MM.1S (cell line): ENCODE data around the gene OR51V1.
A peak's percentile ranks its signal among the peaks of the same experiment; 100 is the strongest.

Source experiments
- DNase-seq: peaks from one replicate; pipeline ENCODE4 v3.0.0-alpha.2; 2015
- H2AFZ ChIP-seq: fragments of 300-600 bp; sonication (generic); 2 replicates; pipeline ENCODE4 v1.6.0; 2016; ENCODE audit warnings: antibody characterized with exemption, low read length
- H3F3A ChIP-seq: fragments of 300-600 bp; sonication (generic); 2 replicates; pipeline ENCODE4 v1.6.1; 2016; ENCODE audit warnings: mild to moderate bottlenecking, antibody characterized with exemption, low read length, moderate library complexity, mixed read lengths; ENCODE audit not compliant: insufficient read depth
- H3K27ac ChIP-seq: fragments of 300-600 bp; sonication (generic); 2 replicates; pipeline ENCODE4 v1.5.1; 2016; ENCODE audit warnings: mild to moderate bottlenecking, low read length
- H3K27me3 ChIP-seq: fragments of 300-600 bp; sonication (generic); replicated peaks from 2 replicates; pipeline ENCODE4 v1.6.0; 2016; ENCODE audit warnings: low read length; ENCODE audit not compliant: insufficient read depth
- H3K36me3 ChIP-seq: fragments of 300-600 bp; sonication (generic); replicated peaks from 2 replicates; pipeline ENCODE4 v1.6.1; 2016; ENCODE audit warnings: mild to moderate bottlenecking, low read length, mixed read lengths; ENCODE audit not compliant: insufficient read depth
- H3K4me1 ChIP-seq: fragments of 300-600 bp; sonication (generic); 2 replicates; pipeline ENCODE4 v1.6.1; 2016; ENCODE audit warnings: low read length, mixed read lengths
- H3K4me2 ChIP-seq: fragments of 300-600 bp; sonication (generic); 2 replicates; pipeline ENCODE4 v1.6.0; 2016; ENCODE audit warnings: low read depth, low read length
- H3K4me3 ChIP-seq: fragments of 300-600 bp; sonication (generic); 2 replicates; pipeline ENCODE4 v1.5.1; 2016; ENCODE audit warnings: low read length, mixed read lengths
- H3K79me2 ChIP-seq: fragments of 300-600 bp; sonication (generic); 2 replicates; pipeline ENCODE4 v1.6.1; 2016; ENCODE audit warnings: mixed run types, low read length, mixed read lengths
- H3K9ac ChIP-seq: fragments of 300-600 bp; sonication (generic); 2 replicates; pipeline ENCODE4 v1.6.1; 2016; ENCODE audit warnings: low read length, mixed read lengths
- H3K9me2 ChIP-seq: fragments of 300-600 bp; sonication (generic); replicated peaks from 2 replicates; pipeline ENCODE4 v1.6.1; 2016; ENCODE audit warnings: mild to moderate bottlenecking, low read length, mixed read lengths; ENCODE audit not compliant: insufficient read depth
- H3K9me3 ChIP-seq: fragments of 300-600 bp; sonication (generic); replicated peaks from 2 replicates; pipeline ENCODE4 v1.6.1; 2016; ENCODE audit warnings: mild to moderate bottlenecking, low read length, mixed read lengths; ENCODE audit not compliant: insufficient read depth
- H4K20me1 ChIP-seq: fragments of 300-600 bp; sonication (generic); 2 replicates; pipeline ENCODE4 v1.6.1; 2016; ENCODE audit warnings: mild to moderate bottlenecking, low read length, moderate library complexity, mixed read lengths; ENCODE audit not compliant: insufficient read depth
- EZH2 ChIP-seq: fragments of 300-600 bp; sonication (generic); optimal IDR thresholded peaks from 2 replicates; pipeline ENCODE3; 2017; ENCODE audit warnings: low read depth, mild to moderate bottlenecking, antibody characterized with exemption, low read length, mixed read lengths
- EZH2phosphoT487 ChIP-seq: fragments of 300-600 bp; sonication (generic); IDR thresholded peaks from 2 replicates; pipeline ENCODE4 v1.6.1; 2018; ENCODE audit warnings: antibody characterized with exemption, low read length
- TF ChIP-seq, protein P1 (sequence below): fragments of 300-600 bp; sonication (generic); IDR thresholded peaks from 2 replicates; pipeline ENCODE4 v1.5.1; 2016; ENCODE audit warnings: antibody characterized with exemption, low read length, mixed read lengths

OR51V1 gene

DNA sequence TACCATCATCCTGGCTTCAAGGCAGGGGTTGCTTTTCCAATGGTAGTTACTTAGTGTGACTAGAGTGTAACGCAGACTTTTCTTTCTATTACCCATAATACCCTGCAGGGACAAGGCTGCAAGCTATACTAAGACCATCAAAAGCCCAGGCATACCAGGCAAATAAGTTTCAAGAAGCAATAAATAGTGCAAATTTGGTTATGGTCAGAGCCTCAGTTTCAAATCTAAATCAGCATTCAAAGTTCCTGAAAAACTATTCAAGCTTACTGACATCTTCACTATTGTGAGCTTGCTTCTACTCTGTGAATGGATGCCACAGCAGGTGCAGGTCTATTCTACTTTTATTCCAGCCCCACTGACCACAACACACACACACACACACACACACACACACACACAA, 28.9 kb upstream of the OR51V1 start:
- Histone ChIP-seq H2AFZ (peak overlapping the region; percentile 26), H3K27ac (peak overlapping the region; percentile 89), H3K36me3 (no peaks in the 10 kb centered on the region), H3K4me2 (peak overlapping the region; percentile 63), H4K20me1 (no peaks in the 10 kb centered on the region), H3K9me2 (no peaks in the 10 kb centered on the region), H3K4me1 (peaks cover 57% of the 10 kb centered on the region), H3K9me3 (no peaks in the 10 kb centered on the region), H3F3A (peaks cover 43% of the 10 kb centered on the region), H3K27me3 (no peaks in the 10 kb centered on the region), H3K79me2 (peaks cover 7% of the 10 kb centered on the region), H3K4me3 (peak overlapping the region; percentile 48), H3K9ac (peak overlapping the region; percentile 49; the same call in 1 of the 2 replicates)
- TF ChIP-seq, protein P1, sequence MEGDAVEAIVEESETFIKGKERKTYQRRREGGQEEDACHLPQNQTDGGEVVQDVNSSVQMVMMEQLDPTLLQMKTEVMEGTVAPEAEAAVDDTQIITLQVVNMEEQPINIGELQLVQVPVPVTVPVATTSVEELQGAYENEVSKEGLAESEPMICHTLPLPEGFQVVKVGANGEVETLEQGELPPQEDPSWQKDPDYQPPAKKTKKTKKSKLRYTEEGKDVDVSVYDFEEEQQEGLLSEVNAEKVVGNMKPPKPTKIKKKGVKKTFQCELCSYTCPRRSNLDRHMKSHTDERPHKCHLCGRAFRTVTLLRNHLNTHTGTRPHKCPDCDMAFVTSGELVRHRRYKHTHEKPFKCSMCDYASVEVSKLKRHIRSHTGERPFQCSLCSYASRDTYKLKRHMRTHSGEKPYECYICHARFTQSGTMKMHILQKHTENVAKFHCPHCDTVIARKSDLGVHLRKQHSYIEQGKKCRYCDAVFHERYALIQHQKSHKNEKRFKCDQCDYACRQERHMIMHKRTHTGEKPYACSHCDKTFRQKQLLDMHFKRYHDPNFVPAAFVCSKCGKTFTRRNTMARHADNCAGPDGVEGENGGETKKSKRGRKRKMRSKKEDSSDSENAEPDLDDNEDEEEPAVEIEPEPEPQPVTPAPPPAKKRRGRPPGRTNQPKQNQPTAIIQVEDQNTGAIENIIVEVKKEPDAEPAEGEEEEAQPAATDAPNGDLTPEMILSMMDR, result no peak
- TF ChIP-seq EZH2 (no peak), EZH2phosphoT487 (no peak)
- DNase-seq, result peak; percentile 90

DNA sequence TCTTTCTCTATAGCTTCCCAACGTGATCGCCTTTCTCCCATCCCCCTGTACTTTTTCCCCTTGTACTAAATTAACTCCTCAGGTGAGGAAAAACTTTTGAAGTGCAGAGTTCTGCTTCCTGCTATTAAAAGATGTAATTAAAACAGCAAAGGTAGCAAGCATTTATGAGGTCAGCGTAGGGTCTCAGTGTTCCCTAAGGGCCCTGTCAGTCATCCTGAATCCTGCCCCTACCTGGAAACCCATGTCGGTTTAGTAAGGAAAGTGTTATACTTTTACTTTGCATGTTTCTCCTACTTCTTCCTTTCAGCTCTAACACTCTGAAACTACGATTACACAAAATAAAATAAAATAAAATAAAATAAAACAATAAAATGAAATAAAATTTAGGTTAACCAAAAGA, 27.6 kb upstream of the OR51V1 start:
- Histone ChIP-seq H3K27ac (peak overlapping the region; percentile 89; the same call in 1 of the 2 replicates), H3K9me3 (no peaks in the 10 kb centered on the region), H3K27me3 (no peaks in the 10 kb centered on the region), H3K9ac (peak overlapping the region; percentile 43; the same call in 1 of the 2 replicates), H3K36me3 (no peaks in the 10 kb centered on the region), H3K4me2 (peak overlapping the region; percentile 69; the same call in 1 of the 2 replicates), H3K4me3 (peak overlapping the region; percentile 35; the same call in 1 of the 2 replicates), H4K20me1 (no peaks in the 10 kb centered on the region), H3K4me1 (peaks cover 47% of the 10 kb centered on the region), H3F3A (peaks cover 32% of the 10 kb centered on the region), H2AFZ (no peak overlapping the region), H3K79me2 (peaks cover 4% of the 10 kb centered on the region), H3K9me2 (no peaks in the 10 kb centered on the region)
- DNase-seq, result no peak
- no peak for TF ChIP-seq EZH2phosphoT487
- TF ChIP-seq, protein P1, result no peak
- TF ChIP-seq EZH2, result no peak

DNA sequence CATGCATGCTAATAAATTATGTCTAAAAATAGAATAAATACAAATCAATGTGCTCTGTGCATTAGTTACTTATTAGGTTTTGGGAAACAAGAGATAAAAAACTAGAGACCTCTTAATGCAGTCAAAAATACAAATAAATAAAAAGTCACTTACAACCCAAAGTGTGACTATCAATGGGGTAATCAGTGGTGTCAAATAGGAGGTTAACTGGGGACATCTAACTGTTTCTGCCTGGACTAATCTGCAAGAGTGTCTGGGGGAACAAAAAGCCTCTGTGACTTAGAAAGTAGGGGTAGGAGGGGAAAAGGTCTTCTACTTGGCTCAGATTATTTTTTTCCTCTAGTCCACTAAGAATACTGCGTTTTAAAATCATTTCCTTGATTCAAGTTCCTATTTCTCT, 27.2 kb upstream of the OR51V1 start:
- H3K9ac ChIP-seq, result peak overlapping the region; percentile 43; the same call in 1 of the 2 replicates
- no peak overlapping the region for H2AFZ ChIP-seq
- no peaks in the 10 kb centered on the region for H4K20me1 ChIP-seq
- H3K36me3 ChIP-seq, result no peaks in the 10 kb centered on the region
- H3K4me2 ChIP-seq, result peak overlapping the region; percentile 69; the same call in 1 of the 2 replicates
- H3K4me1 ChIP-seq, result peaks cover 43% of the 10 kb centered on the region
- peak overlapping the region; percentile 26; the same call in 1 of the 2 replicates for H3K27ac ChIP-seq
- H3K79me2 ChIP-seq, result peaks cover under 1% of the 10 kb centered on the region; the same call in 1 of the 2 replicates
- no peaks in the 10 kb centered on the region for H3K9me2 ChIP-seq
- peak overlapping the region; percentile 35; the same call in 1 of the 2 replicates for H3K4me3 ChIP-seq
- H3F3A ChIP-seq, result peaks cover 32% of the 10 kb centered on the region
- no peak for DNase-seq
- no peaks in the 10 kb centered on the region for H3K27me3 ChIP-seq
- TF ChIP-seq, protein P1, result no peak
- TF ChIP-seq EZH2phosphoT487 (no peak), EZH2 (no peak)
- no peaks in the 10 kb centered on the region for H3K9me3 ChIP-seq
